OCI-LY7 (cell line): Measurements from ENCODE around the gene TRIM46. TPM values are rescaled to one million over a fixed set of nuclear protein-coding genes. Genes with fewer than 3 reads are reported as not detected.

Experiments
- BruUV-seq: library from RNA; stranded (reverse); fragments of 400-500 nt; replicated peaks from 2 replicates; lab custom pipeline; 2021; lab: Mats Ljungman, UMichigan
- CTCF ChIA-PET: fragments of 300-600 bp; sonication (Branson Sonifier 250); formaldehyde crosslinking; loops from one replicate; lab custom pipeline; 2022; ENCODE audit warnings: antibody characterized with exemption; ENCODE audit not compliant: unreplicated experiment; lab: Charles Lee
- POLR2A ChIA-PET: fragments of 300-600 bp; sonication (Branson Sonifier 250); formaldehyde crosslinking; loops from one replicate; lab custom pipeline; 2022; ENCODE audit warnings: antibody characterized with exemption; lab: Charles Lee
- DNase-seq: peaks from one replicate; pipeline ENCODE4 v3.0.0-alpha.2; 2015; ENCODE audit warnings: low spot score
- H2AFZ ChIP-seq: fragments of 200-600 bp; sonication (generic), shearing (Covaris generic); 2 replicates; pipeline ENCODE4 v1.6.1; 2014; ENCODE audit warnings: mild to moderate bottlenecking, antibody characterized with exemption, low read length, moderate library complexity
- H3K27ac ChIP-seq: fragments of 200-600 bp; sonication (generic); 2 replicates; pipeline ENCODE4 v1.5.1; 2014; ENCODE audit warnings: mixed run types, low read depth, mild to moderate bottlenecking, moderate library complexity, low read length, inconsistent platforms; ENCODE audit not compliant: poor library complexity, severe bottlenecking
- H3K36me3 ChIP-seq: fragments of 200-600 bp; sonication (generic); 2 replicates; pipeline ENCODE4 v1.6.1; 2014; ENCODE audit warnings: mild to moderate bottlenecking, antibody characterized with exemption, low read length, moderate library complexity, mixed read lengths; ENCODE audit not compliant: insufficient read depth
- H3K4me1 ChIP-seq: fragments of 200-600 bp; sonication (generic); 2 replicates; pipeline ENCODE4 v1.5.1; 2014; ENCODE audit warnings: mild to moderate bottlenecking, low read length; ENCODE audit not compliant: insufficient read depth, poor library complexity, severe bottlenecking
- H3K4me2 ChIP-seq: fragments of 200-600 bp; sonication (generic); 2 replicates; pipeline ENCODE4 v1.6.1; 2014; ENCODE audit warnings: mild to moderate bottlenecking, low read length
- H3K4me3 ChIP-seq: fragments of 200-600 bp; sonication (generic); 2 replicates; pipeline ENCODE4 v1.5.1; 2014; ENCODE audit warnings: mild to moderate bottlenecking, low read depth, low read length; ENCODE audit not compliant: poor library complexity, severe bottlenecking
- H3K79me2 ChIP-seq: fragments of 200-600 bp; sonication (generic); 2 replicates; pipeline ENCODE4 v1.6.1; 2016; ENCODE audit warnings: low read depth, mild to moderate bottlenecking, low read length, moderate library complexity, mixed read lengths; ENCODE audit not compliant: insufficient read depth
- H3K9me2 ChIP-seq: fragments of 200-600 bp; sonication (generic); 2 replicates; pipeline ENCODE4 v1.6.1; 2016; ENCODE audit warnings: mild to moderate bottlenecking, low read length, mixed read lengths; ENCODE audit not compliant: insufficient read depth
- H3K9me3 ChIP-seq: fragments of 200-600 bp; sonication (generic); 2 replicates; pipeline ENCODE4 v1.6.1; 2014; ENCODE audit warnings: mild to moderate bottlenecking, mixed run types, low read length, mixed read lengths
- H4K20me1 ChIP-seq: fragments of 200-600 bp; sonication (generic); 2 replicates; pipeline ENCODE4 v1.6.1; 2014; ENCODE audit warnings: mild to moderate bottlenecking, antibody characterized with exemption, low read length, moderate library complexity, mixed read lengths; ENCODE audit not compliant: insufficient read depth
- CTCF ChIP-seq: fragments of 200-600 bp; sonication (generic); conservative IDR thresholded peaks from 2 replicates; pipeline ENCODE4 v1.5.1; 2014; ENCODE audit warnings: mild to moderate bottlenecking, antibody characterized with exemption, low read length, moderate library complexity, mixed read lengths
- EZH2phosphoT487 ChIP-seq: fragments of 200-600 bp; sonication (generic); IDR thresholded peaks from 2 replicates; pipeline ENCODE4 v1.6.1; 2018; ENCODE audit warnings: low read depth, borderline replicate concordance, mild to moderate bottlenecking, mixed run types, antibody characterized with exemption, low read length, moderate library complexity, mixed read lengths
- intact Hi-C: fragments of 100-400 bp; cut with micrococcal nuclease; formaldehyde crosslinking; loops from one replicate; pipeline ENCODE4 v1.10.0; 2022; ENCODE audit not compliant: unreplicated experiment
- total RNA-seq, 2 experiments: library from RNA; depleted of rRNA in 1 of 2; stranded (reverse); fragments of >200 nt in 1 of 2; shearing (Covaris generic) in 1 of 2; gene quantifications; 2 replicates each; pipeline ENCODE4 v1.2.3, GENCODE V29; 2014 to 2022

The TRIM46 gene
- total RNA-seq, 2 experiments from 2014 or later, result 3.1 to 4.5 TPM

DNA sequence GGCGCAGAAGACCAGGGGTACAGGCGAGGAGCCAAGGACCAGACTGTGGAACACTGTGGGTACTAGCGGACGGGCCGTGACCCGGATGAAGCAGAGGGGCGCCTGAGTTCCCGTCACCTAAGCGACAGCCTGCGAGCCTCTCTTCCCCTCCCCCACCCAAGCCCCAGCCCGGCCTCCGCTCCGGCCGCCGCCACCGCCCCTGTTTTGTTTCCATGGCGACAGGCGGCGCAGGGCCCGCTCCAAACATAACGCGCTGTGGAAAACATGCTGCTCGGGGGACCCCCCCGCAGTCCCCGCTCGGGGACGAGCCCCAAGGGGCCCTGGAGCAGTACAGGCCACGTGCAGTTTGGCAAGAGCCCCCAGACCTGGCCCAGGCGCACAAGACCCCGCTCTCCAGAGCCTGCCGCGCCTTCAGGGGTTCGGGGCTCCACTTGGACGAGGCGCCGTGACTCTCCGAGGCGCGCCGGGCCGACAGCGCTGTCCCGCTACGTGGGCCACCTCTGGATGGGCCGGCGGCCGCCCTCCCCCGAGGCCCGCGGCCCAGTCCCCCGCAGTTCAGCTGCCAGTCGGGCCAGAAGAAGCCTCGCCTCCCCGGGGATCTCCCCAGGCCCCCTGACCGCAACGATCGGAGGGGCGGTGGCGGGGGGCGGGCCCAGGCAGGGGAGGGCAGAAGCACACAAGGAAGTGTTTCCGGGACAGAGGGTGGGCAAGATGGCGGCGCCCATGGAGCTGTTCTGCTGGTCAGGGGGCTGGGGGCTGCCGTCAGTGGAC, 35.1 kb downstream of the TRIM46 start, which contains the start of gene MTX1:
Gene MTX1, plus strand, starts transcription at position 155 of the 771 bp plus-strand sequence. Its CDS starts 110 bp downstream, at position 265.
- TF ChIP-seq EZH2phosphoT487 (no peak), CTCF (no peak)
- Histone ChIP-seq H3K27ac (peak within 1 kb of the TSS; percentile 77), H3K9me3 (no peaks in the 10 kb centered on the region), H2AFZ (peak within 1 kb of the TSS; percentile 64), H3K4me1 (peaks cover 28% of the 10 kb centered on the region), H3K4me2 (peak within 1 kb of the TSS; percentile 90), H4K20me1 (no peaks in the 10 kb centered on the region), H3K36me3 (no peaks in the 10 kb centered on the region), H3K9me2 (no peaks in the 10 kb centered on the region), H3K4me3 (peak within 1 kb of the TSS; percentile 90), H3K79me2 (no peaks in the 10 kb centered on the region)
- intact Hi-C loops, result loop anchor here (5.0 kb wide), 2 partner anchors 54 to 99 kb away; partner anchors contain the start of genes FDPS and SCAMP3
- ChIA-PET POLR2A (interaction anchor here (0.6 to 1.1 kb wide), 3 partner anchors 10 to 67 kb away, joined by 8 to 9 read pairs (median 9); no protein-coding TSS in a partner anchor), CTCF (interaction anchor here (0.6 to 2.2 kb wide), 2 partner anchors 16 to 20 kb away, joined by 5 to 9 read pairs; no protein-coding TSS in a partner anchor)
- DNase-seq, result peak; percentile 87
- no TSS peak for BruUV-seq

GRCh38 chr1:155209312-155209721, 35.7 kb downstream of the TRIM46 start:
- CTCF ChIA-PET, result interaction anchor here (0.6 kb wide), 1 partner anchor 19 kb away, joined by 5 read pairs; no protein-coding TSS in a partner anchor

More at GRCh38 chr1:155209312-155209721, 35.7 kb downstream of the TRIM46 start:
- Histone ChIP-seq H3K27ac (peak overlapping the region; percentile 77), H3K4me1 (peaks cover 28% of the 10 kb centered on the region), H3K9me2 (no peaks in the 10 kb centered on the region), H3K36me3 (no peaks in the 10 kb centered on the region), H3K79me2 (no peaks in the 10 kb centered on the region), H3K4me2 (peak overlapping the region; percentile 90), H3K4me3 (peak overlapping the region; percentile 90), H4K20me1 (no peaks in the 10 kb centered on the region), H2AFZ (peak overlapping the region; percentile 64; the same call in 1 of the 2 replicates), H3K9me3 (no peaks in the 10 kb centered on the region)
- no peak for DNase-seq
- BruUV-seq, result TSS peak; percentile 92
- POLR2A ChIA-PET, result interaction anchor here (0.6 to 1.1 kb wide), 5 partner anchors 8 to 189 kb away, joined by 3 to 9 read pairs (median 8); no protein-coding TSS in a partner anchor
- intact Hi-C loops, result loop anchor here (5.0 kb wide), 2 partner anchors 53 to 98 kb away; partner anchors contain the start of genes FDPS and SCAMP3
- TF ChIP-seq EZH2phosphoT487, result no peak
- no peak for TF ChIP-seq CTCF
